Heart left ventricle (tissue), 16 donors: ENCODE results near the gene CYB5A. TPM values are rescaled to one million over a fixed set of nuclear protein-coding genes. Genes with fewer than 3 reads are reported as not detected.

ENCODE experiments used
- ATAC-seq, 4 donors: fragments of 200-7000 bp; cut with Tn5 transposase; one replicate each; pipeline ENCODE4 v1.9.1; 2020 to 2022; ENCODE audit warnings: moderate library complexity in 4 of 4, mild to moderate bottlenecking in 3 of 4, moderate number of reproducible peaks in 1 of 4
- DNase-seq, 5 donors: peaks; one replicate each; pipeline ENCODE4 v3.0.0-alpha.2; 2020
- H3K27ac ChIP-seq, 12 donors: fragments of 200-600 bp; sonication (generic) in 4 of 12; one replicate each; pipeline versions ENCODE4 v1.5.0 to v1.8.0; 2016 to 2022; ENCODE audit warnings: mild to moderate bottlenecking in 2 of 12
- H3K27me3 ChIP-seq, 9 donors: fragments of 200-600 bp; sonication (generic) in 2 of 9; one replicate each; pipeline versions ENCODE4 v1.5.1 to v1.8.0; 2016 to 2022; ENCODE audit warnings: mild to moderate bottlenecking in 3 of 9
- H3K36me3 ChIP-seq, 9 donors: fragments of 200-600 bp; sonication (generic) in 2 of 9; one replicate each; pipeline versions ENCODE4 v1.5.0 to v1.8.0; 2018 to 2022; ENCODE audit warnings: mild to moderate bottlenecking in 2 of 9
- H3K4me1 ChIP-seq, 12 donors: fragments of 200-600 bp; sonication (generic) in 4 of 12; one replicate each; pipeline versions ENCODE4 v1.5.0 to v1.8.0; 2016 to 2022; ENCODE audit warnings: mild to moderate bottlenecking in 3 of 12
- H3K4me3 ChIP-seq, 12 donors: fragments of 200-600 bp; sonication (generic) in 4 of 12; one replicate each; pipeline versions ENCODE4 v1.5.0 to v1.8.0; 2017 to 2022; ENCODE audit warnings: mild to moderate bottlenecking in 9 of 12, moderate library complexity in 4 of 12
- H3K9me3 ChIP-seq, 12 donors: fragments of 200-600 bp; sonication (generic) in 4 of 12; one replicate each; pipeline versions ENCODE4 v1.5.0 to v1.8.0; 2016 to 2022; ENCODE audit warnings: mild to moderate bottlenecking in 1 of 12
- POLR2A ChIP-seq, 2 donors: fragments of 450-650 bp; IDR thresholded peaks; one replicate each; pipeline ENCODE4 v1.6.1; 2017; ENCODE audit warnings: antibody characterized with exemption in 2 of 2, mild to moderate bottlenecking in 2 of 2, moderate library complexity in 2 of 2
- WGBS, 4 donors: extraction: QIAGEN DNeasy Blood & Tissue Kit in 2 of 4; methylation state at CpG; one replicate each; pipeline versions ENCODE4 v1.1.5 to v1.1.7; 2013 to 2018; 5-methylcytosine and 5-hydroxymethylcytosine counted together
- intact Hi-C, 10 donors: fragments of 100-400 bp; cut with DNase I; formaldehyde crosslinking; loops; one replicate each; pipeline versions ENCODE4 v1.11.1 to v1.14.2; 2022
- polyA plus RNA-seq, 2 donors: library from polyadenylated mRNA; stranded (reverse); fragments of 200-250 nt; gene quantifications; one replicate each; pipeline ENCODE4 v1.2.3, GENCODE V29; 2013
- total RNA-seq, 9 donors: library from RNA; depleted of rRNA in 2 of 9; stranded (reverse); fragments of >200 nt in 2 of 9; fragmentation: NEBNext Ultra II Directional in 3 of 9; extraction: Animal tissue kit (Norgen Biotek cat#: 25700) in 3 of 9; gene quantifications; one replicate each; pipeline versions ENCODE4 v1.1.0 to v1.2.4, GENCODE V29; 2016 to 2023
- TF ChIP-seq, protein P1 (sequence below), 12 donors: fragments of 200-600 bp; sonication (generic) in 4 of 12; IDR thresholded peaks; one replicate each; pipeline versions ENCODE4 v1.5.0 to v1.8.0; 2018 to 2022; ENCODE audit warnings: antibody characterized with exemption in 12 of 12, mild to moderate bottlenecking in 5 of 12
- donor health status: ischemic (EF 13 %, LVEDD 7.1; RV severe dilation, severe dysfunction).
- donor health status: healthy with polysubstance abuse.
- donor health status: DM: no; HTN: yes; CAD: no.
- donor health status: DM: no; HTN: no; CAD: no.
- donor health status: ischemic (EF 25% LVEDD 6.9; RV normal size, moderate dysfunction).
- donor health status: ischemic (EF 25% LVEDD 5.7; RV mildly dilated, moderate dysfunction).
- donor health status: healthy.
- donor health status: DM: yes; HTN: yes; CAD: no.
- donor health status: ischemic (EF 35%, LVEDD 5.7; RV mildly dilated, moderate dysfunction).
- donor health status: nonischemic (EF 11% LVEDD 7.7; RV severe dilation, severe dysfunction).
- donor health status: DM: yes; HTN: yes; CAD: no.
- donor health status: PGD.
- donor health status: ischemic (EF 29% LVEDD 5.4; RV normal size, mild dysfunction).
- donor health status: nonischemic (EF 23%, LVEDD 6.1; RV moderate dilation, normal function).

CYB5A gene
- total and polyA plus RNA-seq, 11 donors, result 46.5 to 146 (median 82.6) TPM

DNA sequence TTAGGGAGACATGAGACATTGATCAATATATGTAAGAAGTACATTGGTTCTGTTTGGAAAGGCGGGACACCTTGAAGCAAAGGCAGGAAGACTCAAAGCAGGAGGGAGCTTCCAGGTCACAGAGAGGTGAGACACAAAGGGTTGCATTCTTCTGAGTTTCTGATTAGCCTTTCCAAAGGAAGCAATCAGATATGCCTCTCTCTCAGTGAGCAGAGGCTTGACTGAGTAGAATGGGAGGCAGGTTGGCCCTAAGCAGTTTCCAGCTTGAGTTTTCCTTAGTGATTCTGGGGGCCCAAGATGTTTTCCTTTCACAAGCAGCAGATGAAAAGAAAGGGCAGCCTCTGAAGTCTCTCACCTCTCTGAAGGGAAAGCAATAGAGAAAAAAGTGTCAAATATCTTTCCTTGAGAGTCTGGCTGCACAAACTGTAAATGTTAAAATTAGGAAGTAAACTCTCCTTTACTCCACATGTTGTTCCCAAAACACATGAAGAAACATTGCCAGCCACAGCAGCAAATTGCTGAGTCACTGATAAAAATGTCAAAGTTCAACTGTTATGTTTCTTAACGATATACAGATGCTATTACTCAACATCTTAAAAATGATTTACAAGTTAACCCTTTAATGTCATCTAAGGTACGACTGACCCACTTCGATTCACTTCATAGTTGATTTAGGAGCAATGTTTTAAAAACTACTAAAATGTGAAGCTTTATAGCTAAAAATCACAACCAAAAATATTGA, 40.3 kb downstream of the CYB5A start:
- H3K9me3 ChIP-seq, result no peaks in the 10 kb centered on the region
- no peak overlapping the region for H3K4me3 ChIP-seq
- TF ChIP-seq POLR2A (IDR thresholded peaks at IDR 0.05), result no peak
- TF ChIP-seq, protein P1, sequence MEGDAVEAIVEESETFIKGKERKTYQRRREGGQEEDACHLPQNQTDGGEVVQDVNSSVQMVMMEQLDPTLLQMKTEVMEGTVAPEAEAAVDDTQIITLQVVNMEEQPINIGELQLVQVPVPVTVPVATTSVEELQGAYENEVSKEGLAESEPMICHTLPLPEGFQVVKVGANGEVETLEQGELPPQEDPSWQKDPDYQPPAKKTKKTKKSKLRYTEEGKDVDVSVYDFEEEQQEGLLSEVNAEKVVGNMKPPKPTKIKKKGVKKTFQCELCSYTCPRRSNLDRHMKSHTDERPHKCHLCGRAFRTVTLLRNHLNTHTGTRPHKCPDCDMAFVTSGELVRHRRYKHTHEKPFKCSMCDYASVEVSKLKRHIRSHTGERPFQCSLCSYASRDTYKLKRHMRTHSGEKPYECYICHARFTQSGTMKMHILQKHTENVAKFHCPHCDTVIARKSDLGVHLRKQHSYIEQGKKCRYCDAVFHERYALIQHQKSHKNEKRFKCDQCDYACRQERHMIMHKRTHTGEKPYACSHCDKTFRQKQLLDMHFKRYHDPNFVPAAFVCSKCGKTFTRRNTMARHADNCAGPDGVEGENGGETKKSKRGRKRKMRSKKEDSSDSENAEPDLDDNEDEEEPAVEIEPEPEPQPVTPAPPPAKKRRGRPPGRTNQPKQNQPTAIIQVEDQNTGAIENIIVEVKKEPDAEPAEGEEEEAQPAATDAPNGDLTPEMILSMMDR (IDR thresholded peaks at IDR 0.05), result no peak
- no peak for DNase-seq
- peaks cover 2 to 33% (median 24%) of the 10 kb centered on the region in 12 donors for H3K4me1 ChIP-seq
- peak overlapping the region in 2 of 12 donors; percentile 72 to 77 for H3K27ac ChIP-seq
- intact Hi-C loops, result loop anchor here in 1 of 10 donors (5.0 kb wide), 1 partner anchor 41 kb away; the partner anchor contains the start of gene CYB5A
- peaks cover 0 to 21% (median 6%) of the 10 kb centered on the region in 9 donors for H3K36me3 ChIP-seq
- WGBS, 4 donors, result 58 to 61% (median 59%) methylated on average over 4 of the region's 4 CpGs
- no peaks in the 10 kb centered on the region for H3K27me3 ChIP-seq
- peak in 1 of 4 donors; percentile 37 for ATAC-seq

DNA sequence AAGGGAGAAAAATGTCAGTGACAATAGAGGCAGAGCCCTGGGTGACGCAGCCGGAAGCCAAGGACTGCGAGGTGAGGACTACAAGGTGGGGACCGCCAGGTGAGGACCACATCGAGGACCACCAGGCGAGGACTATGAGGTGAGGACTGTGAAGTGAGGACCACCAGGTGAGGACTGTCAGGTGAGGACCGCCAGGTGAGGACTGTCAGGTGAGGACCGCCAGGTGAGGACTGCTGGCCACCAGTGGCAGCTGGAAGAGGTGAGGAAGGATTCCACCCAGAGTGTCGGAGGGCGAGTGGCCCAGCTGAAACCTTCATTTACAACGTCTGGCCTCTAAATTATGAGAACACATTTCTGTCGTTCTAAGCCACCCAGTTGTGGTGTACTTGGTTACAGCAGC, 41.6 kb downstream of the CYB5A start:
- no peak for ATAC-seq
- Histone ChIP-seq H3K27ac (peak overlapping the region in 1 of 12 donors; percentile 72), H3K36me3 (peaks cover 0 to 21% (median 6%) of the 10 kb centered on the region in 9 donors), H3K4me1 (peaks cover 0 to 22% (median 12%) of the 10 kb centered on the region in 12 donors), H3K4me3 (no peak overlapping the region), H3K9me3 (no peaks in the 10 kb centered on the region), H3K27me3 (no peaks in the 10 kb centered on the region)
- intact Hi-C loops, result loop anchor here in 1 of 10 donors (5.0 kb wide), 1 partner anchor 42 kb away; the partner anchor contains the start of gene CYB5A
- TF ChIP-seq POLR2A (IDR thresholded peaks at IDR 0.05), result no peak
- TF ChIP-seq, protein P1 (IDR thresholded peaks at IDR 0.05), result no peak
- WGBS, 4 donors, result 95 to 98% (median 96%) methylated on average over 12 of the region's 12 CpGs
- DNase-seq, result no peak

DNA sequence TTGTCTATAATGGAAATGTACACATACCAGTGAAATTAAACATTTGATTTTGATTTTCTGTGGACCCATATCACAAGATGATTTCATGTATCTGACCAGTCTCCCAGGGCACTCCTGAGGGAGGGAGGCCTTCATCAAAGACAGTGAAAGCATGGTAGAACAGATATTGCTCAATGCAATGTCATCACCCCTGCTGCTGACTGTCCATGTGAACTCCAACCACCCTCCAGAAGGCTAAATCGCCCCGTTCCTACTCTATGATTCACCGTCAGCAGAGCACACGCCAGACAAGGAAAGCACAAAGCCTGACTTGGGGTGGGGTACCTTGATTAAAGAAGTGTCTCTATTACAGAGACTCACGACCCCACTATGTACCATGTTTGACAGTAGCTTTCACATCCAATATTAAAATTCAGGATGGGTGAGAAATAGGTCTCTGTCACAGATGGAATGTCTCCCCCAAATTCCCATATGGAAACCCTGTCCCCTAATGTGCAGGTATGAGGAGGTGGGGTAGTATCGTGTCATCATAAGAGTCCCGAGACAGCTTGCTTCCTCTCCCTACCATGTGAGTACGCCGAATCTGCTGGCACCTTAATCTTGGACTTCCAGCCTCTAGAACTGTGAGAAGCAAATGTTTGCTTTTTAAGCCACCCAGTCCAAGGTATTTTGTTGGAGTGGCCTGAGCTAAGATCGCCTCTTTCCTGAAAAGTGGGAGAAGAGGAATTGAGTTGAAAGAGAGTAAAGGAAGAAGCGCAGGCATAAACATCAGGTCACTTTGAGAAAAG, 42.4 kb downstream of the CYB5A start:
- H3K27me3 ChIP-seq, result no peaks in the 10 kb centered on the region
- peaks cover 0 to 20% (median 8%) of the 10 kb centered on the region in 12 donors for H3K4me1 ChIP-seq
- DNase-seq, result no peak
- 90 to 95% (median 92%) methylated on average over 11 of the region's 11 CpGs for WGBS, 4 donors
- H3K36me3 ChIP-seq, result peaks cover 0 to 21% (median 6%) of the 10 kb centered on the region in 9 donors
- H3K27ac ChIP-seq, result no peak overlapping the region
- ATAC-seq, result peak in 1 of 4 donors; percentile 51
- no peak overlapping the region for H3K4me3 ChIP-seq
- TF ChIP-seq, protein P1 (IDR thresholded peaks at IDR 0.05), result no peak
- no peak for TF ChIP-seq POLR2A (IDR thresholded peaks at IDR 0.05)
- intact Hi-C loops, result loop anchor here in 2 of 10 donors (5.0 to 10.0 kb wide), 2 partner anchors 45 to 83 kb away; partner anchors contain the start of gene CYB5A (in 1 of the 2)
- H3K9me3 ChIP-seq, result no peaks in the 10 kb centered on the region

DNA sequence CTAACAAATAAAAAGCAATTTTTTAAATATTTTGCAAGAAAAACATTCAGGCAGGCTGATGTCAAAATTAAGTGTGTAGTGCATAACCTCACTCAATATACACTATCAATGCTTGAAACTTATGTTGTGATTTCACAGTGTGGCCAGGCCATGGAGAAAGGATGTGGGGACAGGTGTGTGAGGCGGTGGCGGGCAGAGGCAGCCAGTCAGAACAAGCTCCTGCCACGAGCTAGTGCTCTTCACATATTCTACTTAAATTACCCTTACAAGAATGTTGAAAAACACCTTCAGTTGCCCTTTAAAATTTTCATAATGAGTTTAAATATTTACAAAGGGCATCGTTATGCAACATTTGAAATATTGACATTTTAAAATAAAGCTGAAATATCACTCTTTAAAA, 43.2 kb downstream of the CYB5A start:
- no peak for ATAC-seq
- intact Hi-C loops, result loop anchor here in 2 of 10 donors (5.0 to 10.0 kb wide), 2 partner anchors 46 to 84 kb away; partner anchors contain the start of gene CYB5A (in 1 of the 2)
- Histone ChIP-seq H3K27ac (no peak overlapping the region), H3K27me3 (no peaks in the 10 kb centered on the region), H3K4me3 (no peak overlapping the region), H3K9me3 (no peaks in the 10 kb centered on the region), H3K36me3 (peaks cover 0 to 21% (median 6%) of the 10 kb centered on the region in 9 donors), H3K4me1 (peaks cover 0 to 20% (median 8%) of the 10 kb centered on the region in 12 donors)
- TF ChIP-seq, protein P1 (IDR thresholded peaks at IDR 0.05), result no peak
- no peak for TF ChIP-seq POLR2A (IDR thresholded peaks at IDR 0.05)
- DNase-seq, result no peak
- 72 to 82% (median 77%) methylated on average over 4 of the region's 4 CpGs for WGBS, 4 donors
